PC-3 (cell line): Measurements from ENCODE around the gene IFI30.

Experiments used
- CTCF ChIP-seq: fragments of 300-600 bp; sonication (generic); conservative IDR thresholded peaks from 2 replicates; pipeline ENCODE4 v1.5.1; 2017; ENCODE audit warnings: antibody characterized with exemption, low read depth, mild to moderate bottlenecking, low read length
- EZH2phosphoT487 ChIP-seq: fragments of 300-600 bp; sonication (generic); IDR thresholded peaks from 2 replicates; pipeline ENCODE4 v1.6.1; 2018; ENCODE audit warnings: mild to moderate bottlenecking, antibody characterized with exemption, low read length, borderline replicate concordance

GRCh38 chr19:18198374-18198773 lies 24.8 kb downstream of the IFI30 start:
- TF ChIP-seq CTCF: no peak
- TF ChIP-seq EZH2phosphoT487: no peak
